ENCODE results near the gene BAAT.
"Not testable (repeated sequence)": the region's sequence is repeated elsewhere in the genome, so short reads cannot be mapped to it uniquely, and the experiment has no call there.

Gene BAAT
- total RNA-seq: 0 to 2.8 (median 0.05) reads per million in 17 experiments

- DNase-seq: not testable (repeated sequence)
Measured at GRCh38 chr9:101384873-101385536, at the start of gene BAAT. Gene BAAT (minus strand): TSS chr9:101385006. CDS start chr9:101371404, 13,602 bp downstream.

GRCh38 chr9:101433229-101433628 is 48.4 kb upstream of the BAAT start:
- no peak for DNase-seq

- DNase-seq: no peak
Measured at GRCh38 chr9:101432740-101433139, 47.9 kb upstream of the BAAT start.

GRCh38 chr9:101432171-101432570 is 47.4 kb upstream of the BAAT start:
- no peak for DNase-seq

- no peak for DNase-seq
Measured at GRCh38 chr9:101429736-101430135, 44.9 kb upstream of the BAAT start.

GRCh38 chr9:101428909-101429308 is 44.1 kb upstream of the BAAT start:
- no peak for DNase-seq

- DNase-seq: no peak
Measured at GRCh38 chr9:101427957-101428655, 43.3 kb upstream of the BAAT start.

GRCh38 chr9:101427358-101427757 is 42.6 kb upstream of the BAAT start:
- no peak for DNase-seq

GRCh38 chr9:101421653-101422065 is 36.9 kb upstream of the BAAT start:
- DNase-seq: no peak

- no peak for DNase-seq
Measured at GRCh38 chr9:101419863-101420262, 35.1 kb upstream of the BAAT start.

- DNase-seq: no peak
Measured at GRCh38 chr9:101418518-101419430, 34.0 kb upstream of the BAAT start.

GRCh38 chr9:101417977-101418376 is 33.2 kb upstream of the BAAT start:
- no peak for DNase-seq

GRCh38 chr9:101417389-101417788 is 32.6 kb upstream of the BAAT start:
- DNase-seq: no peak

- DNase-seq: no peak
Measured at GRCh38 chr9:101415578-101415977, 30.8 kb upstream of the BAAT start.

- no peak for DNase-seq
Measured at GRCh38 chr9:101414839-101415238, 30.0 kb upstream of the BAAT start.

- peak in 1 of 4 experiments; percentile 16 for DNase-seq
Measured at GRCh38 chr9:101409079-101409477, 24.3 kb upstream of the BAAT start.

GRCh38 chr9:101408374-101409078 is 23.7 kb upstream of the BAAT start:
- no peak for DNase-seq

GRCh38 chr9:101403516-101404285 is 18.9 kb upstream of the BAAT start:
- no peak for DNase-seq

- peak in 3 of 4 experiments; percentile 6 to 19 (median 13) for DNase-seq
Measured at GRCh38 chr9:101400120-101400519, 15.3 kb upstream of the BAAT start.

GRCh38 chr9:101399643-101399970 is 14.8 kb upstream of the BAAT start:
- peak; percentile 22 to 63 (median 51) for DNase-seq

GRCh38 chr9:101398930-101399642 is 14.3 kb upstream of the BAAT start:
- DNase-seq: peak in 1 of 4 experiments; percentile 10

All from suppressor macrophage (primary cell).